Stimulated activated CD8-positive, alpha-beta memory T cell treated with anti-CD3 and anti-CD28 coated beads, Interleukin-4, amount 100 ng/mL, for 4 hours (primary cell): ENCODE results near the gene STARD8.
"Not testable (repeated sequence)": the region's sequence is repeated elsewhere in the genome, so short reads cannot be mapped to it uniquely, and the experiment has no call there.

ENCODE experiments used
- DNase-seq, 2 donors: peaks; one replicate each; pipeline ENCODE4 v3.0.0-alpha.2; 2020; ENCODE audit warnings: low read depth in 2 of 2, low spot score in 1 of 2

The STARD8 gene

GRCh38 chrX:68717663-68718442 is 70.4 kb downstream of the STARD8 start:
- no peak for DNase-seq

GRCh38 chrX:68718443-68718820 is 71.0 kb downstream of the STARD8 start:
- DNase-seq: no peak

- no peak for DNase-seq
Observed at GRCh38 chrX:68719181-68719903, 71.9 kb downstream of the STARD8 start.

- DNase-seq: no peak
Observed at GRCh38 chrX:68719904-68720614, 72.6 kb downstream of the STARD8 start.

- no peak for DNase-seq
Observed at GRCh38 chrX:68720851-68721250, 73.4 kb downstream of the STARD8 start.

GRCh38 chrX:68721546-68721945 is 74.1 kb downstream of the STARD8 start:
- DNase-seq: no peak

GRCh38 chrX:68721991-68722860 is 74.8 kb downstream of the STARD8 start:
- DNase-seq: no peak

- DNase-seq: no peak
Observed at GRCh38 chrX:68723491-68724155, 76.2 kb downstream of the STARD8 start.

- DNase-seq: no peak
Observed at GRCh38 chrX:68724531-68725020, 77.1 kb downstream of the STARD8 start.

GRCh38 chrX:68725756-68726365 is 78.4 kb downstream of the STARD8 start:
- no peak for DNase-seq

GRCh38 chrX:68726366-68726765 is 78.9 kb downstream of the STARD8 start:
- DNase-seq: no peak

GRCh38 chrX:68727696-68728095 is 80.2 kb downstream of the STARD8 start:
- no peak for DNase-seq

GRCh38 chrX:68728186-68728585 is 80.7 kb downstream of the STARD8 start:
- no peak for DNase-seq

GRCh38 chrX:68731254-68731653 is 83.8 kb downstream of the STARD8 start:
- DNase-seq: no peak

GRCh38 chrX:68732906-68733493 is 85.5 kb downstream of the STARD8 start:
- DNase-seq: peak; percentile 7

- no peak for DNase-seq
Observed at GRCh38 chrX:68735266-68735665, 87.8 kb downstream of the STARD8 start.

- not testable (repeated sequence) for DNase-seq
Observed at GRCh38 chrX:68741864-68742263, 94.4 kb downstream of the STARD8 start.

- DNase-seq: no peak
Observed at GRCh38 chrX:68743754-68744153, 96.3 kb downstream of the STARD8 start.

GRCh38 chrX:68746988-68747387 is 99.5 kb downstream of the STARD8 start:
- no peak for DNase-seq
